Measurements from ENCODE around the gene AFG1L.
"Not testable (repeated sequence)": the region's sequence is repeated elsewhere in the genome, so short reads cannot be mapped to it uniquely, and the experiment has no call there.

The AFG1L gene

GRCh38 chr6:108419474-108419873 lies 124.6 kb downstream of the AFG1L start:
- no peak for DNase-seq

GRCh38 chr6:108419934-108420609 lies 125.2 kb downstream of the AFG1L start:
- DNase-seq, result no peak

GRCh38 chr6:108421366-108421765 lies 126.5 kb downstream of the AFG1L start:
- DNase-seq, result no peak

- no peak for DNase-seq
These were observed 129.3 kb downstream of the AFG1L start for GRCh38 chr6:108423982-108424705.

- no peak for DNase-seq
These were observed 130.6 kb downstream of the AFG1L start for GRCh38 chr6:108425428-108425827.

GRCh38 chr6:108432143-108432542 lies 137.3 kb downstream of the AFG1L start:
- no peak for DNase-seq

GRCh38 chr6:108432792-108433191 lies 137.9 kb downstream of the AFG1L start:
- no peak for DNase-seq

- no peak for DNase-seq
These were observed 139.4 kb downstream of the AFG1L start for GRCh38 chr6:108434222-108434621.

GRCh38 chr6:108435391-108435790 lies 140.5 kb downstream of the AFG1L start:
- DNase-seq, result no peak

- DNase-seq, result no peak
These were observed 141.9 kb downstream of the AFG1L start for GRCh38 chr6:108436771-108437170.

GRCh38 chr6:108437821-108438220 lies 143.0 kb downstream of the AFG1L start:
- DNase-seq, result no peak

- DNase-seq, result no peak
These were observed 144.1 kb downstream of the AFG1L start for GRCh38 chr6:108438918-108439317.

- no peak for DNase-seq
These were observed 146.3 kb downstream of the AFG1L start for GRCh38 chr6:108441141-108441540.

- no peak for DNase-seq
These were observed 148.1 kb downstream of the AFG1L start for GRCh38 chr6:108442770-108443520.

GRCh38 chr6:108446629-108447150 lies 151.8 kb downstream of the AFG1L start:
- no peak for DNase-seq

- no peak for DNase-seq
These were observed 153.6 kb downstream of the AFG1L start for GRCh38 chr6:108448481-108448880.

- not testable (repeated sequence) for DNase-seq
These were observed 154.9 kb downstream of the AFG1L start for GRCh38 chr6:108449717-108450116.

- no peak for DNase-seq
These were observed 157.0 kb downstream of the AFG1L start for GRCh38 chr6:108451816-108452215.

GRCh38 chr6:108452711-108453195 lies 157.9 kb downstream of the AFG1L start:
- DNase-seq, result no peak

- no peak for DNase-seq
These were observed 158.8 kb downstream of the AFG1L start for GRCh38 chr6:108453601-108454185.

- DNase-seq, result no peak
These were observed 159.5 kb downstream of the AFG1L start for GRCh38 chr6:108454356-108454755.

GRCh38 chr6:108455688-108456087 lies 160.8 kb downstream of the AFG1L start:
- DNase-seq, result no peak

- DNase-seq, result no peak
These were observed 168.9 kb downstream of the AFG1L start for GRCh38 chr6:108463784-108464183.

All from activated CD8-positive, alpha-beta memory T cell treated with anti-CD3 and anti-CD28 coated beads, Interleukin-2, amount 50 U/mL, for 4 hours (primary cell).